Fibroblast of skin of right quadriceps (primary cell): ENCODE measurements around the gene DEPDC5.
A peak's percentile ranks its signal among the peaks of the same experiment; 100 is the strongest.

Experiments used
- DNase-seq: peaks from one replicate; pipeline ENCODE4 v3.0.0-alpha.2; 2013

DEPDC5 gene

GRCh38 chr22:31897842-31898805 is 144.3 kb downstream of the DEPDC5 start:
- DNase-seq, result peak; percentile 48

- no peak for DNase-seq
Measured at GRCh38 chr22:31898926-31899325, 145.1 kb downstream of the DEPDC5 start.

GRCh38 chr22:31899669-31900068 is 145.8 kb downstream of the DEPDC5 start:
- DNase-seq, result no peak

GRCh38 chr22:31901388-31902137 is 147.7 kb downstream of the DEPDC5 start:
- DNase-seq, result no peak

- DNase-seq, result no peak
Measured at GRCh38 chr22:31904651-31905050, 150.8 kb downstream of the DEPDC5 start.

- DNase-seq, result no peak
Measured at GRCh38 chr22:31905356-31905755, 151.5 kb downstream of the DEPDC5 start.

- no peak for DNase-seq
Measured at GRCh38 chr22:31906086-31906485, 152.3 kb downstream of the DEPDC5 start.

- DNase-seq, result no peak
Measured at GRCh38 chr22:31906569-31906968, 152.8 kb downstream of the DEPDC5 start.

GRCh38 chr22:31909977-31910376 is 156.2 kb downstream of the DEPDC5 start:
- no peak for DNase-seq

GRCh38 chr22:31911565-31912406 is 158.0 kb downstream of the DEPDC5 start:
- peak; percentile 8 for DNase-seq

- DNase-seq, result peak; percentile 61
Measured at GRCh38 chr22:31912407-31912743, 158.6 kb downstream of the DEPDC5 start.

GRCh38 chr22:31915586-31915985 is 161.8 kb downstream of the DEPDC5 start:
- no peak for DNase-seq

GRCh38 chr22:31917227-31917921 is 163.6 kb downstream of the DEPDC5 start:
- DNase-seq, result no peak

GRCh38 chr22:31919730-31920129 is 165.9 kb downstream of the DEPDC5 start:
- DNase-seq, result no peak

GRCh38 chr22:31920306-31920705 is 166.5 kb downstream of the DEPDC5 start:
- no peak for DNase-seq

GRCh38 chr22:31921106-31921505 is 167.3 kb downstream of the DEPDC5 start:
- DNase-seq, result no peak

GRCh38 chr22:31922534-31922933 is 168.7 kb downstream of the DEPDC5 start:
- DNase-seq, result no peak

GRCh38 chr22:31923136-31923535 is 169.3 kb downstream of the DEPDC5 start:
- no peak for DNase-seq

- no peak for DNase-seq
Measured at GRCh38 chr22:31923747-31924146, 169.9 kb downstream of the DEPDC5 start.

- DNase-seq, result no peak
Measured at GRCh38 chr22:31925056-31925455, 171.2 kb downstream of the DEPDC5 start.

GRCh38 chr22:31926024-31926423 is 172.2 kb downstream of the DEPDC5 start:
- no peak for DNase-seq

- no peak for DNase-seq
Measured at GRCh38 chr22:31926969-31927368, 173.2 kb downstream of the DEPDC5 start.
